ENCODE measurements around the gene PPP4R3C. TPM values are rescaled to one million over a fixed set of nuclear protein-coding genes. Genes with fewer than 3 reads are reported as not detected.
"Not testable (repeated sequence)": the region's sequence is repeated elsewhere in the genome, so short reads cannot be mapped to it uniquely, and the experiment has no call there.

PPP4R3C gene
- total RNA-seq, 3 donors from 2014 or later: not detected

GRCh38 chrX:27451324-27451723, 11.8 kb downstream of the PPP4R3C start:
- no peaks in the 10 kb centered on the region for H3K27me3 ChIP-seq
- intact Hi-C loops (cut with DNase I; ENCODE audit: low total_unique reads): no loop called here
- H3K36me3 ChIP-seq: no peaks in the 10 kb centered on the region
- H3K9me3 ChIP-seq: no peaks in the 10 kb centered on the region
- no peak for DNase-seq (ENCODE audit: low spot score in 2 of 2)
- H3K4me3 ChIP-seq: no peak overlapping the region
- TF ChIP-seq CTCF (IDR thresholded peaks at IDR 0.05) (no peak), POLR2A (IDR thresholded peaks at IDR 0.05) (no peak), POLR2AphosphoS5 (IDR thresholded peaks at IDR 0.05) (no peak)
- no peaks in the 10 kb centered on the region for H3K4me1 ChIP-seq
- no peak overlapping the region for H3K27ac ChIP-seq

GRCh38 chrX:27446423-27446822, 16.7 kb downstream of the PPP4R3C start:
- no peak overlapping the region for H3K27ac ChIP-seq
- no peak for TF ChIP-seq POLR2A (IDR thresholded peaks at IDR 0.05)
- no peaks in the 10 kb centered on the region for H3K27me3 ChIP-seq
- intact Hi-C loops (cut with DNase I; ENCODE audit: low total_unique reads): no loop called here
- no peak for DNase-seq (ENCODE audit: low spot score in 2 of 2)
- H3K4me3 ChIP-seq: no peak overlapping the region
- no peaks in the 10 kb centered on the region for H3K4me1 ChIP-seq
- H3K36me3 ChIP-seq: no peaks in the 10 kb centered on the region
- no peaks in the 10 kb centered on the region for H3K9me3 ChIP-seq

GRCh38 chrX:27445438-27445837, 17.7 kb downstream of the PPP4R3C start:
- DNase-seq (ENCODE audit: low spot score in 2 of 2): no peak
- TF ChIP-seq CTCF (IDR thresholded peaks at IDR 0.05): no peak
- TF ChIP-seq POLR2AphosphoS5 (IDR thresholded peaks at IDR 0.05): no peak
- H3K36me3 ChIP-seq: no peaks in the 10 kb centered on the region
- intact Hi-C loops (cut with DNase I; ENCODE audit: low total_unique reads): no loop called here
- no peaks in the 10 kb centered on the region for H3K9me3 ChIP-seq
- H3K4me1 ChIP-seq: no peaks in the 10 kb centered on the region
- H3K4me3 ChIP-seq: no peak overlapping the region
- no peaks in the 10 kb centered on the region for H3K27me3 ChIP-seq
- H3K27ac ChIP-seq: no peak overlapping the region

- H3K4me1 ChIP-seq: no peaks in the 10 kb centered on the region
- H3K36me3 ChIP-seq: no peaks in the 10 kb centered on the region
- intact Hi-C loops (cut with DNase I; ENCODE audit: low total_unique reads): no loop called here
- no peak for DNase-seq (ENCODE audit: low spot score in 2 of 2)
- no peak for TF ChIP-seq POLR2AphosphoS5 (IDR thresholded peaks at IDR 0.05)
- TF ChIP-seq CTCF (IDR thresholded peaks at IDR 0.05): no peak
- no peak for TF ChIP-seq POLR2A (IDR thresholded peaks at IDR 0.05)
- no peak overlapping the region for H3K4me3 ChIP-seq
- H3K9me3 ChIP-seq: no peaks in the 10 kb centered on the region
- no peaks in the 10 kb centered on the region for H3K27me3 ChIP-seq
- no peak overlapping the region for H3K27ac ChIP-seq
These were observed 18.8 kb downstream of the PPP4R3C start for GRCh38 chrX:27444093-27444908.

GRCh38 chrX:27442392-27442791, 20.7 kb downstream of the PPP4R3C start:
- intact Hi-C loops (cut with DNase I; ENCODE audit: low total_unique reads); H3K4me1 ChIP-seq; H3K9me3 ChIP-seq; H3K27ac ChIP-seq; DNase-seq (ENCODE audit: low spot score in 2 of 2); H3K27me3 ChIP-seq; H3K4me3 ChIP-seq; H3K36me3 ChIP-seq: not testable (repeated sequence)

GRCh38 chrX:27439771-27440170, 23.4 kb downstream of the PPP4R3C start:
- Histone ChIP-seq H3K27me3 (peaks cover 0 to 4% of the 10 kb centered on the region in 2 donors), H3K36me3 (no peaks in the 10 kb centered on the region), H3K4me3 (no peak overlapping the region), H3K4me1 (no peaks in the 10 kb centered on the region), H3K9me3 (no peaks in the 10 kb centered on the region), H3K27ac (no peak overlapping the region)
- TF ChIP-seq POLR2AphosphoS5 (IDR thresholded peaks at IDR 0.05) (no peak), CTCF (IDR thresholded peaks at IDR 0.05) (no peak), POLR2A (IDR thresholded peaks at IDR 0.05) (no peak)
- no peak for DNase-seq (ENCODE audit: low spot score in 2 of 2)
- intact Hi-C loops (cut with DNase I; ENCODE audit: low total_unique reads): no loop called here
